H1 (cell line): ENCODE measurements around the gene DAB2IP. TPM values are rescaled to one million over a fixed set of nuclear protein-coding genes. Genes with fewer than 3 reads are reported as not detected.

ENCODE experiments used
- CTCF ChIA-PET: fragments of 300-600 bp; sonication (Branson Sonifier 250); formaldehyde crosslinking; loops from one replicate; lab custom pipeline; 2021; ENCODE audit not compliant: partially characterized antibody; lab: Charles Lee
- POLR2A ChIA-PET: fragments of 300-600 bp; sonication (Branson Sonifier 250); formaldehyde crosslinking; loops from one replicate; lab custom pipeline; 2021; ENCODE audit warnings: inconsistent platforms; ENCODE audit not compliant: partially characterized antibody; lab: Charles Lee
- DNase-seq, 2 experiments: peaks; one replicate each; pipeline versions ENCODE4 v3.0.0 to v3.0.0-alpha.2; 2010 to 2022; ENCODE audit warnings: low spot score in 2 of 2, low read depth in 1 of 2, mixed read lengths in 1 of 2
- FAIRE-seq: peaks from 2 replicates; lab custom pipeline; 2011; peaks lifted over from hg19 to GRCh38; lab: Jason Lieb, UNC
- H2AFZ ChIP-seq: 2 replicates; pipeline ENCODE4 v1.8.1; 2012; ENCODE audit warnings: low read length, inconsistent platforms
- H2AK5ac ChIP-seq: 2 replicates; pipeline ENCODE4 v1.6.1; 2013; ENCODE audit warnings: low read depth, low read length
- H2BK120ac ChIP-seq: replicated peaks from 2 replicates; pipeline ENCODE3; 2013; ENCODE audit warnings: low read depth, low read length, inconsistent platforms
- H2BK12ac ChIP-seq: 2 replicates; pipeline ENCODE4 v1.6.1; 2013; ENCODE audit warnings: low read depth, low read length
- H2BK15ac ChIP-seq: 2 replicates; pipeline ENCODE4 v1.6.1; 2013; ENCODE audit warnings: low read length
- H2BK20ac ChIP-seq: 2 replicates; pipeline ENCODE4 v1.6.1; 2013; ENCODE audit warnings: low read length
- H2BK5ac ChIP-seq: 2 replicates; pipeline ENCODE4 v1.6.1; 2013; ENCODE audit warnings: low read depth, low read length
- H3K14ac ChIP-seq: 2 replicates; pipeline ENCODE4 v1.6.1; 2013; ENCODE audit warnings: inconsistent platforms; ENCODE audit not compliant: insufficient read length
- H3K18ac ChIP-seq: 2 replicates; pipeline ENCODE4 v1.6.1; 2013; ENCODE audit warnings: low read length; ENCODE audit errors: extremely low read depth
- H3K23ac ChIP-seq: 2 replicates; pipeline ENCODE4 v1.6.1; 2013; ENCODE audit warnings: inconsistent platforms; ENCODE audit not compliant: insufficient read length
- H3K23me2 ChIP-seq: 2 replicates; pipeline ENCODE4 v1.6.1; 2013; ENCODE audit warnings: low read depth, low read length
- H3K27ac ChIP-seq: 2 replicates; pipeline ENCODE4 v1.6.1; 2011; ENCODE audit warnings: low read depth, low read length, inconsistent platforms
- H3K27me3 ChIP-seq, 4 experiments: replicated peaks in 1 of 4; 1 replicate in 1 of 4; 2 replicates in 3 of 4; pipeline versions ENCODE4 v1.6.1 to v1.8.1; 2011 to 2013; ENCODE audit warnings: low read length in 3 of 4, mild to moderate bottlenecking in 3 of 4, inconsistent platforms in 2 of 4, mixed read lengths in 2 of 4, moderate library complexity in 1 of 4; ENCODE audit not compliant: control insufficient read depth in 3 of 4, insufficient read depth in 3 of 4; ENCODE audit errors: extremely low read depth in 1 of 4
- H3K36me3 ChIP-seq, 4 experiments: 2 replicates each; pipeline versions ENCODE4 v1.6.1 to v1.8.1; 2011 to 2013; ENCODE audit warnings: mild to moderate bottlenecking in 4 of 4, low read length in 3 of 4, moderate library complexity in 2 of 4, control low read depth in 1 of 4, inconsistent platforms in 1 of 4; ENCODE audit not compliant: insufficient read depth in 4 of 4, control insufficient read depth in 2 of 4
- H3K4ac ChIP-seq: replicated peaks from 2 replicates; pipeline ENCODE3; 2013; ENCODE audit warnings: low read length, low read depth, mixed read lengths, inconsistent platforms; ENCODE audit not compliant: insufficient read length
- H3K4me1 ChIP-seq, 4 experiments: replicated peaks in 1 of 4; 1 replicate in 1 of 4; 2 replicates in 3 of 4; pipeline versions ENCODE4 v1.6.1 to v1.8.1; 2011 to 2013; ENCODE audit warnings: low read length in 3 of 4, inconsistent platforms in 2 of 4, mixed read lengths in 1 of 4; ENCODE audit not compliant: insufficient read depth in 4 of 4, control insufficient read depth in 3 of 4
- H3K4me2 ChIP-seq, 2 experiments: 2 replicates each; pipeline versions ENCODE4 v1.6.1 to v1.8.1; 2011 to 2013; ENCODE audit warnings: low read depth in 2 of 2, low read length in 2 of 2, control low read depth in 1 of 2, inconsistent platforms in 1 of 2, mild to moderate bottlenecking in 1 of 2; ENCODE audit not compliant: insufficient read depth in 1 of 2
- H3K4me3 ChIP-seq, 4 experiments: fragments of 200-600, 300-600 bp in 1 of 4; sonication (generic), shearing (Covaris generic), sonication (Bioruptor Twin) in 1 of 4; 2 replicates each; pipeline versions ENCODE4 v1.5.1 to v1.8.1; 2011 to 2016; ENCODE audit warnings: low read length in 4 of 4, low read depth in 3 of 4, control low read depth in 2 of 4, inconsistent platforms in 2 of 4, mild to moderate bottlenecking in 2 of 4, mixed read lengths in 1 of 4, moderate library complexity in 1 of 4; ENCODE audit not compliant: insufficient read depth in 2 of 4; ENCODE audit errors: extremely low read depth in 1 of 4
- H3K56ac ChIP-seq: replicated peaks from 2 replicates; pipeline ENCODE3; 2013; ENCODE audit warnings: low read depth, mild to moderate bottlenecking, mixed read lengths, low read length, inconsistent platforms; ENCODE audit not compliant: insufficient read length
- H3K79me1 ChIP-seq: 2 replicates; pipeline ENCODE4 v1.6.1; 2013; ENCODE audit warnings: low read depth, low read length, control low read depth
- H3K79me2 ChIP-seq, 2 experiments: 2 replicates each; pipeline versions ENCODE4 v1.6.1 to v1.8.1; 2012 to 2013; ENCODE audit warnings: low read length in 2 of 2, mild to moderate bottlenecking in 2 of 2, inconsistent platforms in 1 of 2; ENCODE audit not compliant: insufficient read depth in 2 of 2, control insufficient read depth in 1 of 2
- H3K9ac ChIP-seq, 4 experiments: replicated peaks in 1 of 4; 1 replicate in 1 of 4; 2 replicates in 3 of 4; pipeline versions ENCODE4 v1.6.1 to v1.8.1; 2011 to 2013; ENCODE audit warnings: low read depth in 3 of 4, low read length in 3 of 4, control low read depth in 2 of 4, mild to moderate bottlenecking in 2 of 4, moderate library complexity in 2 of 4, inconsistent platforms in 1 of 4; ENCODE audit errors: extremely low read depth in 1 of 4
- H3K9me3 ChIP-seq, 2 experiments: 2 replicates each; pipeline versions ENCODE4 v1.6.1 to v1.8.1; 2012 to 2013; ENCODE audit warnings: mild to moderate bottlenecking in 2 of 2, moderate library complexity in 2 of 2, control low read depth in 1 of 2, inconsistent platforms in 1 of 2, low read depth in 1 of 2, low read length in 1 of 2, mixed read lengths in 1 of 2; ENCODE audit not compliant: insufficient read depth in 2 of 2
- H4K20me1 ChIP-seq, 2 experiments: replicated peaks in 1 of 2; 2 replicates each; pipeline versions ENCODE3 to v1.8.1; 2011 to 2013; ENCODE audit warnings: inconsistent platforms in 2 of 2, low read length in 2 of 2, mild to moderate bottlenecking in 1 of 2; ENCODE audit not compliant: insufficient read depth in 2 of 2, control insufficient read depth in 1 of 2
- H4K5ac ChIP-seq: 2 replicates; pipeline ENCODE4 v1.6.1; 2013; ENCODE audit warnings: low read length, low read depth, mixed read lengths, inconsistent platforms; ENCODE audit not compliant: insufficient read length
- H4K8ac ChIP-seq: 2 replicates; pipeline ENCODE4 v1.8.0; 2013; ENCODE audit warnings: mild to moderate bottlenecking, moderate library complexity, low read length, inconsistent platforms; ENCODE audit not compliant: insufficient read depth; ENCODE audit errors: extremely low read depth
- H4K91ac ChIP-seq: replicated peaks from 2 replicates; pipeline ENCODE3; 2013; ENCODE audit warnings: low read length, mixed read lengths, inconsistent platforms; ENCODE audit not compliant: insufficient read length
- CHD2 ChIP-seq: IDR thresholded peaks from 2 replicates; pipeline ENCODE4 v1.6.1; 2012; ENCODE audit warnings: low read length, improper control_type of control experiment
- RNF2 ChIP-seq: fragments of 200-900, 300-1000 bp; sonication (generic); IDR thresholded peaks from 2 replicates; pipeline ENCODE4 v1.7.1; 2016; ENCODE audit warnings: borderline replicate concordance, low read depth, mild to moderate bottlenecking, antibody characterized with exemption, low read length; ENCODE audit not compliant: poor library complexity, severe bottlenecking; ENCODE audit errors: missing control alignments
- RXRA ChIP-seq: IDR thresholded peaks from 2 replicates; pipeline ENCODE4 v1.6.1; 2011; ENCODE audit warnings: low read depth, mild to moderate bottlenecking, low read length, moderate library complexity; ENCODE audit not compliant: insufficient read depth
- SIRT6 ChIP-seq: IDR thresholded peaks from one replicate; pipeline ENCODE4 v1.7.1; 2012; ENCODE audit warnings: low read length, inconsistent platforms
- WGBS, 2 experiments: shearing (Covaris generic) in 1 of 2; methylation state at CpG; one replicate each; pipeline versions ENCODE4 v1.1.6 to v1.1.7; 2013 to 2015; ENCODE audit warnings: low lambda C conversion rate in 2 of 2, mixed read lengths in 2 of 2, inconsistent platforms in 1 of 2, low coverage in 1 of 2, missing lambda C conversion rate in 1 of 2; ENCODE audit not compliant: insufficient replicate concordance in 2 of 2, insufficient coverage in 1 of 2, insufficient read length in 1 of 2; ENCODE audit errors: extremely low coverage in 1 of 2, missing lambda C conversion rate in 1 of 2; 5-methylcytosine and 5-hydroxymethylcytosine counted together
- polyA plus RNA-seq, 7 experiments: library from polyadenylated mRNA; depleted of rRNA in 3 of 7; stranded (reverse) in 5 of 7; unstranded in 2 of 7; fragments of >200 nt in 5 of 7; fragments of 200-250 nt in 2 of 7; gene quantifications; 1 replicate in 5 of 7; 2 replicates in 1 of 7; 4 replicates in 1 of 7; pipeline versions ENCODE4 v1.2.1 to v1.2.3, GENCODE V29; 2011 to 2013; ENCODE audit warnings: missing spikeins in 2 of 7, mixed read lengths in 2 of 7
- total RNA-seq: library from RNA; stranded (reverse); fragmentation: NEBNext Ultra II Directional; extraction: Animal tissue kit (Norgen Biotek cat#: 25700); gene quantifications from 2 replicates; pipeline ENCODE4 v1.2.1, GENCODE V29; 2021

The DAB2IP gene
- total and polyA plus RNA-seq, 2 of the 8 experiments (the other 6 are each of a cell fraction or from before 2014, with no cell fraction given), result 19.7 to 39.5 TPM

GRCh38 chr9:121643473-121643872, 8.0 kb upstream of the DAB2IP start:
- DNase-seq, result no peak
- H3K79me1 ChIP-seq, result 0 out of 2 replicates have a peak, but pooled peaks cover 2% of the 10 kb centered on the region
- no peak overlapping the region for H3K4me2 ChIP-seq
- no peak overlapping the region for H3K14ac ChIP-seq
- H3K56ac ChIP-seq, result no peak overlapping the region
- H3K4ac ChIP-seq, result no peak overlapping the region
- no peak overlapping the region for H4K91ac ChIP-seq
- ChIA-PET POLR2A (interaction anchor here (1.0 kb wide), 1 partner anchor 11 kb away, joined by 3 read pairs; no protein-coding TSS in a partner anchor), CTCF (interaction anchor here (0.9 to 24.2 kb wide), 8 partner anchors 8 to 93 kb away, joined by 3 to 670 read pairs (median 4); no protein-coding TSS in a partner anchor)
- H3K27me3 ChIP-seq, result no peaks in the 10 kb centered on the region
- TF ChIP-seq RNF2 (no peak), RXRA (no peak), CHD2 (no peak), SIRT6 (no peak)
- no peak overlapping the region for H2BK120ac ChIP-seq
- no peak overlapping the region for H2BK5ac ChIP-seq
- no peak overlapping the region for H3K27ac ChIP-seq
- H2BK15ac ChIP-seq, result no peak overlapping the region
- H2BK20ac ChIP-seq, result no peak overlapping the region
- no peak for FAIRE-seq
- no peaks in the 10 kb centered on the region for H3K9me3 ChIP-seq
- no peak overlapping the region for H4K8ac ChIP-seq
- 91% methylated on average over 3 of the region's 3 CpGs; no CpG with 5 or more reads in 1 of the 2 experiments for WGBS, 2 experiments
- H3K18ac ChIP-seq, result no peak overlapping the region
- no peak overlapping the region; a peak in 1 of 7 replicates for H3K9ac ChIP-seq
- no peak overlapping the region for H4K5ac ChIP-seq
- peaks cover 0 to 15% (median 7%) of the 10 kb centered on the region in 4 experiments; a peak in 5 of 7 replicates for H3K4me1 ChIP-seq
- no peak overlapping the region for H3K4me3 ChIP-seq
- H2BK12ac ChIP-seq, result no peak overlapping the region
- no peaks in the 10 kb centered on the region for H3K36me3 ChIP-seq
- peaks cover 2 to 3% of the 10 kb centered on the region in 2 experiments for H4K20me1 ChIP-seq
- no peaks in the 10 kb centered on the region for H3K23me2 ChIP-seq
- no peak overlapping the region for H2AFZ ChIP-seq
- no peak overlapping the region for H3K23ac ChIP-seq
- no peaks in the 10 kb centered on the region; a peak in 1 of 4 replicates for H3K79me2 ChIP-seq
- peak overlapping the region; percentile 65; the same call in 1 of the 2 replicates for H2AK5ac ChIP-seq
